Right forelimb (tissue), 1 donor: ENCODE results near the gene B3GAT3.
A peak's percentile ranks its signal among the peaks of the same experiment; 100 is the strongest.
"Not testable (repeated sequence)": the region's sequence is repeated elsewhere in the genome, so short reads cannot be mapped to it uniquely, and the experiment has no call there.

Experiments used
- DNase-seq: peaks from one replicate; pipeline ENCODE4 v3.0.0-alpha.2; 2018

The B3GAT3 gene

DNA sequence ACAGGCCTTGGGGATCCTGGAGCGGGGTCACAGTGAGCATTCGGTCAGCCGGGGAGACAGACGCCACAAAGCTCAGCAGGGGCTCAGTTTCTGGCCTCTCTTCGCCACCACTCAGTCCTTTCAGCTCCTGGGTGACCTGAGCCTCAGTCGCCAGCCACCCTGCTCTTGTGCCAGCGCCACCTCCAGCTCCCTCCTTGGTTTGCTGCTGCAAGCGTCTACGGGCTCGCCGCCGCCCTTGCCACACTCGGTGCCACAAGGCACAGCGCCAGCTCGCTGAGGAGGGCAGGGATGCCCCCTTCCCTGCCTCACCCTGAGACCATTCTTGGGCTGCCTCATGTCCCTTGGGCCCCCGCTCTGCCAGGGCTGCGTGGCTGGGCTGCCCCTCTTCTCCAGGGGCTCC lies 46.6 kb downstream of the B3GAT3 start:
- no peak for DNase-seq

DNA sequence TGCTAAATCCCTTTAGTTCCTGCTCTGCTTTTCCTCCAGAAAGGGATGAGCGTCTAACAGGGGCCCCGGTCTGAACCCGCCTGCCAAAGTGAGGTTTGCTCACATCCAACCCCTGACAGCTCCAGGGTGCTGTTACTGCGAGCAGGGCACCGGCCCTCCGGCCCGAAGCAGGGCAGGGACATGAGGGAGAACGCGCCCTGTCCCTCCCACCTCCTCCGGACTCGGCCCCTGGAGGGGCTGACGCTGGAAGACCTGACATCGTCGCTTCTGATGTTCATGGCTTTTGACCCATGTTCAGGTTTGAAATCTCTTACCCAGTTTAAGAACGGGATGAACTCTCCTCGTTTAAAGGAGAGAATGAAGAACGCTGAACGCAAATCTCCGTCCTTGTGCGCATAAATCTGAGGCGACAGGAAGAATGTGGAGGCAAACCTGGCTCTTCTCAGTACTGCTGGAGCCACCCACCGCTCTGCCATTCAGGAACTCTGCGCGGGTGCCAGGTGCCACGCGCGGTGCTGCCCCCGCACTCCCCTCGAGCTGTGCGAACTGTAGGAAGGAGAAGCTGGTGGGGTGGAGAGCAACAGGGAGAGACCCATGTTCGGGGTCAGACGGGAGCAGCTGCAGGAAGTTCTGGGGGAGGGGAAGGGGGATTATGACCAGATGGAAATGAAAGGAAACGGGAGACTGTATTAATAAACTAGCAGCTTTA lies 47.3 kb downstream of the B3GAT3 start:
- peak; percentile 66 for DNase-seq

DNA sequence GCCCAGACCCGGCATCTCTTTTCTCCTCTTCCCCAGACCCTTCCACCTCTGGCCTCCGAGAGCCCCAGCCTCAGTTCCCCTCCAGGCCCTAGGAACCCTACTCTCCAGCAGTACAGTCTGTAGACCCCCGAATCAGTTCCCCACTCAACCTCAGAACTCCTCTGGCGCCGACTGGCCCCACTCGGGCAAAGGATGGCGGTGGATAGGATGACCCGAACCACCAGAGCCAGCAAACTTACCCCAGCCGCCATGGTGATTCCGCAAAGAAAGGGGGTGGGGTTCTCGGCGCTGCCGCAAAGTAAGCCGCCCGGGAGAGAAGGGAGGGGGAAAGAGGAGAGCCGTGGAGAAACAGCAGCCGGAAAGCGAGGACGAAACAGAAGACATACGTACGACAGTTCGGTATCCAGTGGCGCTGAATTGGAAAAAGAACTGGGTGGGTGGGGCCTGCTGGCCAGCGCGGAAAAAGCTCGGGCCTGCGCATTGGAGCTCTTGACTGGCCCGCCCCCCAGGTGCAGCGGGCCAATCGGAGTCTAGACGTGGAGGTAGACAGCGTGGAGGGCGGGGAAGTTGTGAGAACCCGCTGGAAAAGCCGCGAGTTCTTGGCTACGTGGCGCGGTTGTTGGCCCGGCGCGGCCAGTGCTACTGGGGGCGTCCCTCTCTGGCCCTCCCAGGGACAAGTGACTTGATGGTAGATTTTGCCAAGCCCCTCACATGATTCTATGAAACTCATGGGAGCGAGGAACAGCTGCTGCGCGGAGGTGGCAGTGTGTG lies 48.0 kb downstream of the B3GAT3 start, which contains the start of gene EEF1G:
Gene EEF1G, minus strand, starts transcription at position 300 of the 771 bp plus-strand sequence. Its CDS starts 49 bp downstream, at position 251.
- peak; percentile 99 for DNase-seq

DNA sequence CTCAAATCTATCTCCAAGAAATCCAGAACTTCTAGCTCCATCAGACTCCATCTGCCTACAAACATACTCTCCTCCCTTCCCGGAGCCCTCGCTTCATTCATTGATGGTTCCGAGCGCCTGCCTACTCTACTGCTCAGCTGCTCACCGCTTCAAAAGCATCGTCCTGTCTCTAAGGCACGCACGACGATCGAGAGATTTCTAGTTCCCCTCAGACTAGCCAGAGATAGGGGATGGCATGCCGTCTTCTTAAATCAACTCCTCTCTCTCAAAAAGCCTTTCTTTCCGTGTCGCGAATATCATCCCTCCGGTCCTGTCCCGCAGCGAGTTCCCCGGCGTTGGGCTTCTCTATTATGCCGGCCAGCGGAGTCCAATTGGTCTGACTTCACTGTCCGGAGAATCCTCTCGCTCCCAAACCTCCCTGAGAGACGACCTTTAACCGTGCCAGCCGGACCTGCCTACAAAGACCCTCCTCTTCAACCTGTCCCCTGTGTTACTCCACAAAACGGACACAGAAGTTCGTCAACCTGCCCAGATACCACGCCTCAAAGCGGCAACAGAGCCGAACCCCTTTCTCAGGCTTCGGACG lies 48.7 kb downstream of the B3GAT3 start:
- DNase-seq = peak; percentile 65

DNA sequence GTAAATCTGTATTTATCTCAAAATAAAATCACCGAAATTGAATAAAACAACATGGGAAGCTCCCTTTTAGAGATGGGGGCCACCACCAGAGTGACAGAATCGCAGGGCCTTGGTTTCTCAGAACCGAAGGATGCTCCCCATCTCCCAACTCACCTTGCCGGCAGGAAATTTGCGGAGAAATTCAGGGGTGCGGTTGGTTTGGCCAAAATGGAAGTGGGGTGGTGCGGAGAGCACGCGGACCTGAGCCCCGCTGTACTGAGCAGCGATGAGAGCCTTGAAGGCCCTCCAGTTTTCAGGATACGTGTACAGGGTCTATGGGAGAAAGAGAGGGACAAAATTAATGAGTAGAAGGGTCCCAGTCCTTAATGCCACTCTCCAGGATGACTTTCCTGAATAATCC lies 49.4 kb downstream of the B3GAT3 start:
- DNase-seq = no peak

DNA sequence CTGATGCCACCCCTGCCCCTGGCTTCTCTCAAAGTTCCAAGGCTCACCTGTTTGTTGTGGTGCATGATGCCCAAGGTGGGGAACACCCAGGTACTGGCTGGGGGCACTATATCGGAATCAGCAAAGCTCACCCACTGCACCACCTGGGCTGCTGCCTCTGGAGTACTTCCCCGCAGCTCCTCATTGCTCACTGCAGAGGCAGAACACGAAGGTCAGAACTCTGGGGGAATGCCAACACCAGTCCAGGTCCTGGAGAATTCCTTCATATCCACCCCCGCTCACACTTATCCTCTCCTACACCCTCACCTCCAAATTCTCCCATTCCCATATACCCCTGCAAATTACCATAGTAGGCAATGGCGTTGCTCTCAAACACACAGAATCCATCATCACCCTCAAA lies 50.3 kb downstream of the B3GAT3 start:
- not testable (repeated sequence) for DNase-seq

DNA sequence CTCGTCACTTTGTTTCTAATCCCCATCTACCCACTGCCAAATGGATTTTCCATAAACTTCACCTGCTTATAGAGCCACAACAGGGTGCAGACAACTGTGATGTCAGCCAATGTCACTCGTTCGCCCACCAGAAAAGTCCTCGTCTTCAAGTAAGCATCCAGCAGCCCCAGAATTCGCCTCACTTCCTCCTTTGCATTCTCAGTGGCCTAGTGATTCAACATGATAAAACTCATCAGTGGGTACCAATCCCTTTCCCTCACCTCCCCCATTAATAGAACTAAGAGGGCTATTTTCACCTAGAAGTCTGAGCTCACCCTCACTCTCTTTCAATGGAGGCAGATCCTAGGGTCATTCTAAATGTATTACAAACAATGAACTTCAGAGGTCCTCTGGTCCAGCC lies 50.9 kb downstream of the B3GAT3 start:
- not testable (repeated sequence) for DNase-seq

DNA sequence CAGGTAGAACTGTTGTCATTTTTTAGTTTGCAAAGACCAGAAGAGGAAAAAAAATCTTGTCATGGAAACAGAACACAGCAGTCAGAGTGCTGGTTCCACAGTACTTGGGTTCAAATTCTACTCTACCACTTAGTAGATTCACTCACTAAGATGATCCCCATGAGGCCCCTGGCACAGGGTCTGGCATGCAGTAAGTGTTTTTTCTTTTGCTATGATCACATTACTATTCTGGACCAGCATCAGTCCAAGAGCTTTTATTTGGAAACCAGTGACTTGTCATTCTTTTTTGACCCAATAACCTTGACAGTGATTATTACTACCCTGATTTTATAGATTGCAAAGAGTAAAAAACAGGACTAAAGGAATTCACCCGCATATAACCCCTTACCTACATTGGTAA lies 52.2 kb downstream of the B3GAT3 start:
- DNase-seq = no peak

DNA sequence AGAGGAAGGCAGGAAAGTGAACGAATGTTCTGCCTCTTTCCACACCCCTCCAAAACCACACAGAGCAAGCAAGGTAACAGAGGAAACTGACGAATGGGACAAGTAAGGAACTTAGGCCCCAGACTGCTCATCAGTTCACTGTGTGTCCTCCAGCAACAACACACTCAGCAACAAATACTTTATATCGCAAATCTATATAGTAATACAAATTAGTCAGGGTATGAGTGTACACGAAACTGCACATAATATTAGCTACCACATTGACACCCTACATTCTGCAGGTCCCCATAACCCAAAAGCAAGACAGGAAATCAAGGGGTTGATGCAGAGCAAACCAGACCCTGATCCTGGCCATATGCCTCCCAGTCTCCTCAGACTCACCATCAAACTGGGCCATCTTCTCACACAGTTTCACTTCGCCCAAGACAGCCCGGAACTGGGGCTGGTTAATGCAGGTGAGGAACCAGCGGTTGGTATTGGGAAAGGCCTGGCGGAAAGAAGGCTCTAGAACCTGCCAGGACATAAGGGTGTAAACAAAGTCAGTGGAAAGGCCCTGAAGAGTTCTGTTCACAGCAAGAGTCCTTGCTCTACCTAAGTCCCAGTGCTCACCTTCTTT lies 54.7 kb downstream of the B3GAT3 start:
- DNase-seq = no peak

DNA sequence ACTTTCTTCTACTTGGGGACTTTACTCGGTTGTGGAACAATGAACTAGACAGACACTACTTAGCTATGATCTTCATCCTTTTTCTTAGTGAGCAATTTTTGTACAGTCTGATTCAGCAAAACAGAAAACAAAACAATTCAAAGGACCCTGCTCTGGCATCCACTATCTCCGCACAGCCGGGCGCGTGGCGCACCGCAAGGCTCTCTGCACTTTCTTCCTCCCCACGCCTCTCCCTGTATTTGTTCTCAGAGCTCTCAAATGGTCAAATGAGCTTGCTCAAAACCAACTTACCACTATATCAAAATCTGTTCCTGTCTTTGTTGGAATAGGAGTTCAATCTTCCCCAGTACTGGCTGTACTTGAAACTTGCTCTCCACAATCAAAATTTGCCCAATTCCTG lies 55.5 kb downstream of the B3GAT3 start:
- no peak for DNase-seq
